ENCODE data around the gene BBOF1.

- TF ChIP-seq CTCF (IDR thresholded peaks at IDR 0.05): no peak
- TF ChIP-seq POLR2A (IDR thresholded peaks at IDR 0.05): no peak
Measured at GRCh38 chr14:74085047-74085637, 66.0 kb downstream of the BBOF1 start.
